ENCODE results near the gene OOSP4A.

Gene OOSP4A

GRCh38 chr11:59963733-59964132 lies at the start of gene OOSP4A:
OOSP4A (plus strand) TSS chr11:59964033; CDS start chr11:59964033, 0 bp downstream.
- H3K4me3 ChIP-seq (ENCODE audit: low read depth, low read length), result no peak within 1 kb of the TSS
- TF ChIP-seq ZNF530 (tag by site-specific recombination; IDR thresholded peaks at IDR 0.05; ENCODE audit: low read depth), result no peak
- no peak for TF ChIP-seq ZNF704 (tag by site-specific recombination; IDR thresholded peaks at IDR 0.05)
- TF ChIP-seq ZNF529 (tag by site-specific recombination; IDR thresholded peaks at IDR 0.05; ENCODE audit: insufficient replicate concordance), result no peak
- TF ChIP-seq ZNF248 (tag by site-specific recombination; IDR thresholded peaks at IDR 0.05), result no peak
- no peak for TF ChIP-seq ELK4 (IDR thresholded peaks at IDR 0.05; ENCODE audit: borderline replicate concordance, low read depth, low read length)
- ChIA-PET POLR2A (no interaction called here), CTCF (interaction anchor here (0.7 kb wide), 1 partner anchor 429 kb away, joined by 4 read pairs; no protein-coding TSS in a partner anchor)
- no peaks in the 10 kb centered on the region for H3K36me3 ChIP-seq (ENCODE audit: control insufficient read depth in 2 of 2, insufficient read depth in 1 of 2, low read length in 2 of 2)
- H3K4me1 ChIP-seq (ENCODE audit: control insufficient read depth, insufficient read depth, low read length), result no peaks in the 10 kb centered on the region
- H3K9me3 ChIP-seq (ENCODE audit: control insufficient read depth, insufficient read depth, low read depth, low read length), result no peaks in the 10 kb centered on the region
- H3K27ac ChIP-seq (ENCODE audit: extremely low read depth, low read depth, low read length), result no peak within 1 kb of the TSS

GRCh38 chr11:59918480-59918879 lies 45.4 kb upstream of the OOSP4A start:
- Histone ChIP-seq H3K27ac (ENCODE audit: extremely low read depth, low read depth, low read length) (no peak overlapping the region), H3K36me3 (ENCODE audit: control insufficient read depth in 2 of 2, insufficient read depth in 1 of 2, low read length in 2 of 2) (no peaks in the 10 kb centered on the region), H3K4me1 (ENCODE audit: control insufficient read depth, insufficient read depth, low read length) (no peaks in the 10 kb centered on the region), H3K9me3 (ENCODE audit: control insufficient read depth, insufficient read depth, low read depth, low read length) (no peaks in the 10 kb centered on the region), H3K4me3 (ENCODE audit: low read depth, low read length) (no peak overlapping the region)
- POLR2A ChIA-PET, result no interaction called here
- TF ChIP-seq YY1 (tag by site-specific recombination; IDR thresholded peaks at IDR 0.05), result no peak
- no peak for TF ChIP-seq ZNF658 (tag by site-specific recombination; IDR thresholded peaks at IDR 0.05)
- CTCF ChIA-PET, result interaction anchor here (0.6 to 3.5 kb wide), 34 partner anchors 8 to 732 kb away, joined by 3 to 28 read pairs (median 4); partner anchors contain the start of gene TCN1

- POLR2A ChIA-PET, result no interaction called here
- TF ChIP-seq ATF2 (tag by site-specific recombination; IDR thresholded peaks at IDR 0.05; ENCODE audit: low read depth) (0 out of 2 replicates have a peak, but pooled peaks have one; percentile 21), ZNF654 (tag by site-specific recombination; IDR thresholded peaks at IDR 0.05; ENCODE audit: low read depth) (peak; percentile 36), ZNF202 (tag by site-specific recombination; IDR thresholded peaks at IDR 0.05; ENCODE audit: borderline replicate concordance) (no peak), ZBTB8A (tag by site-specific recombination; IDR thresholded peaks at IDR 0.05) (no peak), ZBTB26 (tag by site-specific recombination; optimal IDR thresholded peaks at IDR 0.05) (no peak), ZNF571 (tag by site-specific recombination; IDR thresholded peaks at IDR 0.05) (no peak), INSM2 (tag by site-specific recombination; IDR thresholded peaks at IDR 0.05) (no peak)
These were observed 44.7 kb upstream of the OOSP4A start for GRCh38 chr11:59918987-59919589.

More at GRCh38 chr11:59918987-59919589, 44.7 kb upstream of the OOSP4A start:
- Histone ChIP-seq H3K9me3 (ENCODE audit: control insufficient read depth, insufficient read depth, low read depth, low read length) (no peaks in the 10 kb centered on the region), H3K4me3 (ENCODE audit: low read depth, low read length) (no peak overlapping the region), H3K27ac (ENCODE audit: extremely low read depth, low read depth, low read length) (no peak overlapping the region), H3K4me1 (ENCODE audit: control insufficient read depth, insufficient read depth, low read length) (no peaks in the 10 kb centered on the region), H3K36me3 (ENCODE audit: control insufficient read depth in 2 of 2, insufficient read depth in 1 of 2, low read length in 2 of 2) (no peaks in the 10 kb centered on the region)
- CTCF ChIA-PET, result interaction anchor here (0.6 to 3.5 kb wide), 43 partner anchors 8 to 732 kb away, joined by 3 to 28 read pairs (median 4); partner anchors contain the start of gene TCN1

All from HEK293 (cell line).